Memory B cell (primary cell): ENCODE results near the gene IL31RA.

ENCODE experiments used
- ATAC-seq: fragments of 150-1000 bp; cut with Tn5 transposase; 2 replicates; pipeline ENCODE4 v1.10.0; 2021; ENCODE audit warnings: low read depth, mild to moderate bottlenecking, moderate library complexity
- DNase-seq, 2 donors: peaks; one replicate each; pipeline ENCODE4 v3.0.0; 2022; ENCODE audit warnings: low spot score in 2 of 2
- H3K27ac Mint-ChIP-seq: one replicate; pipeline ENCODE4 v1.8.0; 2022; ENCODE audit warnings: mild to moderate bottlenecking, moderate library complexity, mixed read lengths
- H3K27me3 Mint-ChIP-seq: one replicate; pipeline ENCODE4 v1.8.0; 2022; ENCODE audit warnings: mixed read lengths
- H3K36me3 Mint-ChIP-seq: one replicate; pipeline ENCODE4 v1.8.0; 2022; ENCODE audit warnings: mild to moderate bottlenecking, mixed read lengths
- H3K4me1 Mint-ChIP-seq: one replicate; pipeline ENCODE4 v1.8.0; 2022; ENCODE audit warnings: mixed read lengths
- H3K4me3 Mint-ChIP-seq: one replicate; pipeline ENCODE4 v1.8.0; 2022; ENCODE audit warnings: mild to moderate bottlenecking, moderate library complexity, mixed read lengths
- H3K9me3 Mint-ChIP-seq: one replicate; pipeline ENCODE4 v1.8.0; 2022; ENCODE audit warnings: mixed read lengths

The IL31RA gene

DNA sequence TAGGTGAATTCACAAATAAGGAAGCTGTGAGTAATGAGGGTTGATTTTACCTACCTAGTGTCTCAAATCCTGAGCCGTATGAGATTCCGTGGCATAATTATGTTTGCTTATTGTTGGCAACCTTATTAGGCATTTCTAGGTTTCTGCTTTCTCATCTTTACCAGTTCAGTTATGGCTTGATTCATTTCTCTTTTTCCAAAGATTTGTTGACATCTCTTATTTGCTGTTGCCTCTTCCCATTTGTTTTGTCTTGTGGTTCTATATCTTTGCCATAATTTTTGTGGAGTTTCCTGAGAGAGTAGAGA lies 470 bp downstream of the IL31RA start:
- no peaks in the 10 kb centered on the region for H3K9me3 Mint-ChIP-seq
- ATAC-seq (no peak), DNase-seq (no peak)
- no peak overlapping the region for H3K4me3 Mint-ChIP-seq
- no peaks in the 10 kb centered on the region for H3K4me1 Mint-ChIP-seq
- no peaks in the 10 kb centered on the region for H3K36me3 Mint-ChIP-seq
- peaks cover 14% of the 10 kb centered on the region for H3K27me3 Mint-ChIP-seq
- H3K27ac Mint-ChIP-seq = no peak overlapping the region

DNA sequence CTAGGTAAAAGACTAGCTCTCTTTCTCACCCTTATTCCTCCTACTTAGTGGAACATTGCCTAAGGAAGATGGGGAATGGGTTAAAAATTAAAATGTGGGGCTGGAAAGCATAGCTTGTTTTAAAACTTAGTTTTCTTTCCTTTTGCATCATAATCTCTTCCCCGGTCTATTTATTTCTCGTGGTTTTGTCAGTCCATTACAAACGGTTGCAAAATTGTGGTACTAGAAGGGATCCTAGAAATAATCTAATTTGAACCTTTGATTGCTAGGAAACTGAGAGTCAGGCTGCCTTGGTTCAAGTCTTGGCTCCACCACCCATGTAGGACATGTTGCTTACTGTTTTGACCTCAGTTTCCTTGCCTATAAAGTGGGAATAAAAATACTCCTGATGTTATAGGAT lies 1.3 kb downstream of the IL31RA start:
- Mint-ChIP-seq H3K9me3 (no peaks in the 10 kb centered on the region), H3K27me3 (peaks cover 17% of the 10 kb centered on the region), H3K27ac (no peak overlapping the region), H3K4me1 (no peaks in the 10 kb centered on the region), H3K36me3 (no peaks in the 10 kb centered on the region), H3K4me3 (no peak overlapping the region)
- no peak for DNase-seq
- no peak for ATAC-seq

- no peak for DNase-seq
- no peak overlapping the region for H3K27ac Mint-ChIP-seq
- H3K4me3 Mint-ChIP-seq = no peak overlapping the region
- H3K9me3 Mint-ChIP-seq = no peaks in the 10 kb centered on the region
- ATAC-seq = no peak
- H3K27me3 Mint-ChIP-seq = peaks cover 19% of the 10 kb centered on the region
- no peaks in the 10 kb centered on the region for H3K4me1 Mint-ChIP-seq
- H3K36me3 Mint-ChIP-seq = no peaks in the 10 kb centered on the region
Observed at GRCh38 chr5:55853041-55853670, 2.0 kb downstream of the IL31RA start.

GRCh38 chr5:55853818-55854217 lies 2.7 kb downstream of the IL31RA start:
- ATAC-seq (no peak), DNase-seq (no peak)
- no peaks in the 10 kb centered on the region for H3K4me1 Mint-ChIP-seq
- H3K9me3 Mint-ChIP-seq = no peaks in the 10 kb centered on the region
- no peak overlapping the region for H3K27ac Mint-ChIP-seq
- no peak overlapping the region for H3K4me3 Mint-ChIP-seq
- no peaks in the 10 kb centered on the region for H3K36me3 Mint-ChIP-seq
- peaks cover 21% of the 10 kb centered on the region for H3K27me3 Mint-ChIP-seq

DNA sequence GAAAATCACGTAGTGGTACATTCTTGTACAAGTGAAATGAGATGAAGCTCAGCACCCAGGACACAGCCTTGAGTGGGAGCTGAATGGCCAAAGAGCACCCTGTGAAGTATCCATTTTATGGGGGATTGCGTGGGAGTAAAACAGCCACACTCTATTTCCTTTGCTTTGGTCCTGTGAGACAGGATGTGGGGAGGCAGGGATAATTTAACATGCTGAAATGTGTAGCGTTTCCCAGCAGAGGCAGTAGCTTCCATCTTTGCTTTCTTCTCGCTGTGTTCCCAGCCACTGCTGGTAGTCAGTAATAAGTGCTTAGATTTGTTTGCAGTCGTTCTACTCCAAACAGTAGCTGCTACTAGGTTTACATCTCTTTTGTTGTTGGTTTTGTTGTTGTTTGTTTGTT lies 4.4 kb downstream of the IL31RA start:
- H3K36me3 Mint-ChIP-seq = no peaks in the 10 kb centered on the region
- no peak overlapping the region for H3K27ac Mint-ChIP-seq
- H3K9me3 Mint-ChIP-seq = no peaks in the 10 kb centered on the region
- DNase-seq = no peak
- no peak overlapping the region for H3K4me3 Mint-ChIP-seq
- H3K4me1 Mint-ChIP-seq = no peaks in the 10 kb centered on the region
- peaks cover 18% of the 10 kb centered on the region for H3K27me3 Mint-ChIP-seq
- no peak for ATAC-seq

DNA sequence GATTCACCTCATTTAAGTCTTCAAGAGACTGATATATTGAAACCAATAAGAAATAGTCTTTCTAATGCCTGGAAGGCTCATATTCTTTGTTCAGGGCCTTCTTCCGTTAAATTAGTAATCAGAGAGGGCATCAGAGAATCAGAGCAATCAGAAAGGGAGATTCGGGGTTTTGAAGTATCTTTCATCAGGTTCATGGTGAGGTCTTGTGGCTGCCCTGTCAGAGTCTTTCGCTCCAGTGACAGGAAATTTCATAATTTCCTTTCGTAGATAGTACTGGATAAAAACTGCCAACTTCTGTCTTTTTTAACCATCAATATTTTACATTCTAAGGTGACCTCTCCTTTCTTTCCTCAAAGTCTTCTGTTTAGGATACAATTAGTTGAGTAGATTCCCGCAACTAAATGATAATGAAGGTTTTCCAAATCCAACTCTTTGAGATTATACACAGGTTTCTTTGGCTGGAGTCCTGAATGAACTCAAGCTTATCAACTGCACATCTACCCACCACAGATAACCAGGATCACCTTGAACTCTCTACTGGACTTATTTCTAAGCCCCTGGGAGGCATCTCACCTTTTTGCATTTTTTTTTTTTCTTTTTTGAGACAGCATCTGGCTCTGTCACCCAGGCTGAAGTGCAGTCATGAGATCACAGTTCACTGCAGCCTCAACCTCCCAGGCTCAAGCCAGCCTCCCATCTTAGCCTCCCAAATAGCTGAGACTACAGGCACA lies 5.5 kb downstream of the IL31RA start:
- ATAC-seq = no peak
- H3K4me3 Mint-ChIP-seq = no peak overlapping the region
- no peak for DNase-seq
- H3K27ac Mint-ChIP-seq = no peak overlapping the region
- H3K4me1 Mint-ChIP-seq = no peaks in the 10 kb centered on the region
- no peaks in the 10 kb centered on the region for H3K36me3 Mint-ChIP-seq
- peaks cover 13% of the 10 kb centered on the region for H3K27me3 Mint-ChIP-seq
- H3K9me3 Mint-ChIP-seq = no peaks in the 10 kb centered on the region

GRCh38 chr5:55857247-55857640 lies 6.1 kb downstream of the IL31RA start:
- peaks cover 12% of the 10 kb centered on the region for H3K27me3 Mint-ChIP-seq
- no peaks in the 10 kb centered on the region for H3K4me1 Mint-ChIP-seq
- H3K27ac Mint-ChIP-seq = no peak overlapping the region
- ATAC-seq = no peak
- DNase-seq = no peak
- no peaks in the 10 kb centered on the region for H3K36me3 Mint-ChIP-seq
- H3K9me3 Mint-ChIP-seq = no peaks in the 10 kb centered on the region
- H3K4me3 Mint-ChIP-seq = no peak overlapping the region

DNA sequence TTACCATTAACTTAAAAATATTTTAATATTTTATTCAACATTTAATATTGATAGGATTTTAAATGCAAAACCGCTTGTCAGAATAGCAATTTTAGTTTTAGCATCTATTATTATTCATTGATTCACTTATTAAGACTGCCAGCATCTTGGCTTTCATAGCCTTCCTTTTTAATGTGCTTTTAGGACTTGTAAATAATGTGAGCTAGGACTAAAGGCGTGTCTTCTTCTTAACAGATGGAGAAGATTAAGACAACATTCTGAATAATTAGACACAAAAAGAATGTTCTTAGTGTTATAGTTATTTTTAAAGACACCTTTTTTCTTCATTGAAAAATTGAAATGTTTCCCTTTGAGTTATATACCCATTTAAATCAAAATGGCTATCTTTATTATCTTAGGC lies 6.9 kb downstream of the IL31RA start:
- no peak for DNase-seq
- Mint-ChIP-seq H3K9me3 (no peaks in the 10 kb centered on the region), H3K4me1 (no peaks in the 10 kb centered on the region), H3K36me3 (no peaks in the 10 kb centered on the region), H3K27ac (no peak overlapping the region), H3K4me3 (no peak overlapping the region), H3K27me3 (peaks cover 10% of the 10 kb centered on the region)
- no peak for ATAC-seq

DNA sequence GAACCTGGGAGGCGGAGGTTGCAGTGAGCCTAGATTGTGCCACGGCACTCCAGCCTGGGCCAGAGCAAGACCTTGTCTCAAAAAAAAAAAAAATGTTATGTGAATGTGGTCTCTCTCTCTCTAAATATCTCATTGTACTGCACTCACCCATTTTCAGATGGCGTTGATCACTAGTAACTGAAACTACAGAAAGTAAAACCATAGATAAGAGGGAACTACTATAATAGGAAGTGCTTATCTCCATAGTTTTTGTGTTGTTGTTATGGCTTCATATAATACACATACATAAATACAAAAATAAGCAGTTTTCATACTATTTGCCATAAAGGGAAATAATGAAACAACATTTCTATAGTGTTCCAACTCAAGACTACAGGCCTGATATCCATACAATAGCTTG lies 9.1 kb downstream of the IL31RA start:
- DNase-seq = no peak
- no peaks in the 10 kb centered on the region for H3K4me1 Mint-ChIP-seq
- ATAC-seq = no peak

DNA sequence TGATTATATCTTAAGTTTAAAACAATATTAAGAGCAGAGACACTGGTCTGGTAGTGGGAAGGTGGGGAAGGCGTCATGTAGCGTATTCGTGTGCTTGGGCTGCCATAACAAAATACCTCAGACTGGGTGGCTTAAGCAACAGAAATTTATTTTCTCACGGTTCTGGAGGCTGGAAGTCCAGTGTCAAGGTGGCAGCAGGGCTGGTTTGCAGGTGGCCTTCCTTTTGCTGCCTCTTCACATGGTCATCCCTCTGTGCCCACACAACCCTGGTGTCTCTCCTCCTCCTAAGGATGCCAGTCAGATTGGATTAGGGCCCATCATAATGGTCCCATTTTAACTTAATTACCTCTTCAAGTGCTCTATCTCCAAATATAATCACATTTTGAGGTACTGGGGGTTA lies 9.6 kb downstream of the IL31RA start:
- H3K36me3 Mint-ChIP-seq = no peaks in the 10 kb centered on the region
- no peaks in the 10 kb centered on the region for H3K9me3 Mint-ChIP-seq
- no peak overlapping the region for H3K4me3 Mint-ChIP-seq
- H3K27me3 Mint-ChIP-seq = peaks cover 8% of the 10 kb centered on the region
- H3K4me1 Mint-ChIP-seq = no peaks in the 10 kb centered on the region
- no peak overlapping the region for H3K27ac Mint-ChIP-seq
- DNase-seq = no peak
- ATAC-seq = no peak

More for the DNA sequence above, 9.1 kb downstream of the IL31RA start:
- peaks cover 9% of the 10 kb centered on the region for H3K27me3 Mint-ChIP-seq
- H3K36me3 Mint-ChIP-seq = no peaks in the 10 kb centered on the region
- H3K9me3 Mint-ChIP-seq = no peaks in the 10 kb centered on the region
- H3K4me3 Mint-ChIP-seq = no peak overlapping the region
- no peak overlapping the region for H3K27ac Mint-ChIP-seq

DNA sequence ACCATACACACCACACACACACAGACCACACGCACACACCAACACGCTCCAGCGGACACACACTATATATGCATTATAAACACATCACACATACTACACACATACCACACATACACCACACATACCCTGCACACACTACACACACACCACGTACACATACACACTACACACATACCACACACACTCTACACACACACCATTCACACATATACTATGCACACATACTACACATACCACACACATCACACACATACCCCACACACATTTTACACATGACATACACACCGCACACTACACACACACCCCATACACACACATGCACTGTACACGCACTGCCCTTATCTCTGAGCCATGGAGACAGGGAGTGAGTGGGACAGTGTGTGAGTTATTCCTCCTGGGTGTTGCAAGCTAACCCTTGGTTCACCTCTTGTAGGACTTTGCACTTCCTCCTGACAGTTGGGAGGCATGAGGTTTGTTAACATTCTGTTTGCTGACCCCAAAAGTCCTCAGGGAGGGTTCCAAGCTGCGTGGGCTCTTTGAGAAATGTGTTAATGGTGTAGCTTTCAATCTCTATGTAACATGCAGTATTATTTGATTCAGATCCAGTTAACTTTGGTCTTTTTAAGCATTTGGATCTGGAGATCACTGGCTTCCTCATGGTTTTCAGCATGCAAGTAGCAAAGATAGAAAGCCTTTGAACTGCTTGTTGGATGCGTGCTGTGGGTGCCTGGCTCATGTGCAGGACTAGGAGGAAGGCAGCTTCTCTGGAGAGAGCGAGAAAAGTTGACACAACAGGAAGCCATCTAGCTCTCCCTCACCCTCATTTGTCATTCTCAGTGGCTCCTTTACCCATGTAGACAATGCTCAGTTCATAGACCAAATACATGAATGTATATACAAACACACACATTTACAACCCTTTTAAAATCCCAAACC lies 13.7 kb downstream of the IL31RA start:
- no peak for ATAC-seq
- Mint-ChIP-seq H3K27ac (no peak overlapping the region), H3K9me3 (no peaks in the 10 kb centered on the region), H3K27me3 (peaks cover 8% of the 10 kb centered on the region), H3K36me3 (no peaks in the 10 kb centered on the region), H3K4me1 (no peaks in the 10 kb centered on the region), H3K4me3 (no peak overlapping the region)
- no peak for DNase-seq

DNA sequence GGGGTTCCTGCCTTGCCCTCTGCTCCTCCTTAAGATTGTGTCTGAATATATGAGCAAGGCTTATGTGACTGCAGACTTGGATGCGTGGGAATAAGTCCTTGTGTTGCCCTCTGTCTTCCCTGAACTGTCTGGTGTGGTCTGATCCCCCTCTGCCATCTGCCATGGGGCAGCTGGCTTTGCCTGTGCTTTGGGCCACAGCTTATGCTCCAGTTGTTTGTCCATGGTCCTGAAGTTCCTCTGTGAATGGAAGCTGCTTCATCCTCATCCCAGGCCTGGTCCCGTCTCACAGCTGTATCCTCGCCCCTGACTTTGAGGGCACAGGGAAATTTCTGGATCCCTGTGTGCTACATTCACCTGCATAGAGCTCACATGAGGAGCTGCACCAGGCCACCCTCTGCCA lies 14.7 kb downstream of the IL31RA start:
- DNase-seq = no peak
- H3K4me3 Mint-ChIP-seq = no peak overlapping the region
- no peaks in the 10 kb centered on the region for H3K4me1 Mint-ChIP-seq
- peaks cover 8% of the 10 kb centered on the region for H3K27me3 Mint-ChIP-seq
- H3K27ac Mint-ChIP-seq = no peak overlapping the region
- H3K9me3 Mint-ChIP-seq = no peaks in the 10 kb centered on the region
- no peaks in the 10 kb centered on the region for H3K36me3 Mint-ChIP-seq
- no peak for ATAC-seq

DNA sequence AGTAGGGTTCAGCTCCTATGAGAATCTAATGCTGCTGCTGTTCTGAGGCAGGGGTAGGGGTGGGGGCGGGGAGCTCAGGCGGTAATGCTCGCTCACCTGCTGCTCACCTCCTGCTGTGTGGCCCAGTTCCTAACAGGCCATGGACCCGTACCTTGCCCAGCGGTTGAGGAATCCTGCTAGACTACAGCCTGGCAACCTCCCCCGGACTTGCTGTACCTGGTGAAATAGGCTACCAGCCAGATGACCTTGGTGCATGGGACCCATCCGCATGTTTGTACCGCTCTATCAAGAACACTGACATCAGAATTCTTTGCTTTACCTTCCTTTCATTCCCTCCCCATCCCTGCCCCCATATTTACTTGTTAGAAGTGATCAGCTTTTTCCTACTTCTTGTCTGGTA lies 15.3 kb downstream of the IL31RA start:
- no peak for DNase-seq
- Mint-ChIP-seq H3K4me1 (no peaks in the 10 kb centered on the region), H3K27ac (no peak overlapping the region)

GRCh38 chr5:55866934-55867333 lies 15.8 kb downstream of the IL31RA start:
- no peaks in the 10 kb centered on the region for H3K36me3 Mint-ChIP-seq
- ATAC-seq (no peak), DNase-seq (no peak)
- peaks cover 8% of the 10 kb centered on the region for H3K27me3 Mint-ChIP-seq
- no peak overlapping the region for H3K27ac Mint-ChIP-seq
- H3K9me3 Mint-ChIP-seq = no peaks in the 10 kb centered on the region
- no peak overlapping the region for H3K4me3 Mint-ChIP-seq
- H3K4me1 Mint-ChIP-seq = no peaks in the 10 kb centered on the region

More for the DNA sequence above, 15.3 kb downstream of the IL31RA start:
- no peaks in the 10 kb centered on the region for H3K36me3 Mint-ChIP-seq
- no peak for ATAC-seq
- no peak overlapping the region for H3K4me3 Mint-ChIP-seq
- H3K27me3 Mint-ChIP-seq = peaks cover 8% of the 10 kb centered on the region
- H3K9me3 Mint-ChIP-seq = no peaks in the 10 kb centered on the region
